ENCODE measurements around the gene NANS.

- TF ChIP-seq CTCF (IDR thresholded peaks at IDR 0.05) (no peak), POLR2A (IDR thresholded peaks at IDR 0.05) (no peak)
These were observed 49.1 kb upstream of the NANS start for GRCh38 chr9:98007251-98007928.
